HG02943 (cell line): Measurements from ENCODE around the gene NFATC2.

Experiments used
- ATAC-seq: cut with Tn5 transposase; IDR thresholded peaks from one replicate; pipeline ENCODE4 v1.9.1; 2021; ENCODE audit warnings: mild to moderate bottlenecking, low read depth, moderate library complexity; ENCODE audit not compliant: unreplicated experiment

The NFATC2 gene

GRCh38 chr20:51401496-51401895 is 141.0 kb downstream of the NFATC2 start:
- ATAC-seq = no peak

GRCh38 chr20:51400051-51400926 is 142.2 kb downstream of the NFATC2 start:
- ATAC-seq = peak; percentile 73

- no peak for ATAC-seq
Measured at GRCh38 chr20:51399006-51399890, 143.3 kb downstream of the NFATC2 start.

- no peak for ATAC-seq
Measured at GRCh38 chr20:51398552-51398951, 144.0 kb downstream of the NFATC2 start.

GRCh38 chr20:51398083-51398482 is 144.4 kb downstream of the NFATC2 start:
- ATAC-seq = no peak

GRCh38 chr20:51397137-51397536 is 145.4 kb downstream of the NFATC2 start:
- no peak for ATAC-seq

- no peak for ATAC-seq
Measured at GRCh38 chr20:51396365-51396909, 146.1 kb downstream of the NFATC2 start.

GRCh38 chr20:51394706-51395105 is 147.8 kb downstream of the NFATC2 start:
- no peak for ATAC-seq

GRCh38 chr20:51393571-51393970 is 148.9 kb downstream of the NFATC2 start:
- ATAC-seq = no peak

GRCh38 chr20:51392614-51393186 is 149.8 kb downstream of the NFATC2 start:
- no peak for ATAC-seq

GRCh38 chr20:51391926-51392325 is 150.6 kb downstream of the NFATC2 start:
- ATAC-seq = no peak

- ATAC-seq = no peak
Measured at GRCh38 chr20:51389543-51390264, 152.8 kb downstream of the NFATC2 start.

GRCh38 chr20:51388756-51389542 is 153.6 kb downstream of the NFATC2 start:
- ATAC-seq = no peak

- no peak for ATAC-seq
Measured at GRCh38 chr20:51388227-51388626, 154.3 kb downstream of the NFATC2 start.

GRCh38 chr20:51387125-51387875 is 155.2 kb downstream of the NFATC2 start:
- no peak for ATAC-seq

- ATAC-seq = no peak
Measured at GRCh38 chr20:51386586-51386985, 155.9 kb downstream of the NFATC2 start.

- no peak for ATAC-seq
Measured at GRCh38 chr20:51385646-51386530, 156.6 kb downstream of the NFATC2 start.

GRCh38 chr20:51384875-51385274 is 157.6 kb downstream of the NFATC2 start:
- no peak for ATAC-seq
